Thoracic aorta (tissue), 2 donors: ENCODE measurements around the gene RAB20. TPM values are rescaled to one million over a fixed set of nuclear protein-coding genes. Genes with fewer than 3 reads are reported as not detected.
A peak's percentile ranks its signal among the peaks of the same experiment; 100 is the strongest.

Source experiments
- ATAC-seq: fragments of 150-250 bp; one replicate; pipeline ENCODE4 v1.8.0; 2017; ENCODE audit warnings: low read depth; ENCODE audit not compliant: insufficient number of reproducible peaks, low FRiP score
- DNase-seq: peaks from one replicate; pipeline ENCODE4 v3.0.0-alpha.2; 2020; ENCODE audit warnings: low spot score
- H3K27ac ChIP-seq, 2 donors: fragments of 200-600 bp; sonication (generic); 1 replicate in 1 of 2; 2 replicates in 1 of 2; pipeline ENCODE4 v1.5.1; 2016; ENCODE audit warnings: mild to moderate bottlenecking in 2 of 2, moderate library complexity in 2 of 2
- H3K27me3 ChIP-seq: fragments of 200-600 bp; sonication (generic); replicated peaks from 2 replicates; pipeline ENCODE4 v1.6.0; 2016; ENCODE audit warnings: mild to moderate bottlenecking; ENCODE audit not compliant: insufficient read depth
- H3K36me3 ChIP-seq: fragments of 200-600 bp; sonication (generic); one replicate; pipeline ENCODE4 v1.5.1; 2016
- H3K4me1 ChIP-seq, 2 donors: fragments of 200-600 bp; sonication (generic); 1 replicate in 1 of 2; 2 replicates in 1 of 2; pipeline versions ENCODE4 v1.5.1 to v1.6.0; 2016; ENCODE audit warnings: low read depth in 2 of 2, mild to moderate bottlenecking in 1 of 2; ENCODE audit not compliant: control insufficient read depth in 1 of 2
- H3K4me3 ChIP-seq: fragments of 200-600 bp; sonication (generic); 2 replicates; pipeline ENCODE4 v1.5.1; 2016; ENCODE audit warnings: mild to moderate bottlenecking
- H3K9me3 ChIP-seq: fragments of 200-600 bp; sonication (generic); 2 replicates; pipeline ENCODE4 v1.5.1; 2016
- total RNA-seq, 2 donors: library from RNA; depleted of rRNA; stranded (reverse); fragments of >200 nt; gene quantifications; one replicate each; pipeline versions ENCODE4 v1.1.0 to v1.2.3, GENCODE V29; 2016
- TF ChIP-seq, protein P1 (sequence below): fragments of 200-600 bp; sonication (generic); IDR thresholded peaks from one replicate; pipeline ENCODE4 v1.5.1; 2019; ENCODE audit warnings: antibody characterized with exemption

The RAB20 gene
- total RNA-seq, 2 donors from 2014 or later = 22.6 to 34.5 TPM

DNA sequence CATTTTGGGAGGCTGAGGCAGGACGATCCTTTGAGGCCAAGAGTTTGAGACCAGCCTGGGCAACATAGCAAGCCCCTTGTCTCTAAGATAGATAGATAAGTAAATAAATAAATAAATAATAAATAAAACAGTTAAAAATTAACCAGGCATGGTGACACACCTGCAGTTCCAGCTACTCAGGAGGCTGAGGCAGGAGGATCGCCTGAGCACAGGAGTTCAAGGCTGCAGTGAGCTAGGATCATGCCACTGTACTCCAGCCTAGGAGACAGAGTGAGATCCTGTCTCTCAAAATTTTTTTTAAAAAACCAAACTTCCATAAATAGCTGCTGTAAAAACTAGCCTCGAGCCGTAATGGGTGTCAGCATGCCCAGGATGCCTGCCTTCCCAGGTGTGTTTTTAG, 39.5 kb upstream of the RAB20 start:
- TF ChIP-seq, protein P1, sequence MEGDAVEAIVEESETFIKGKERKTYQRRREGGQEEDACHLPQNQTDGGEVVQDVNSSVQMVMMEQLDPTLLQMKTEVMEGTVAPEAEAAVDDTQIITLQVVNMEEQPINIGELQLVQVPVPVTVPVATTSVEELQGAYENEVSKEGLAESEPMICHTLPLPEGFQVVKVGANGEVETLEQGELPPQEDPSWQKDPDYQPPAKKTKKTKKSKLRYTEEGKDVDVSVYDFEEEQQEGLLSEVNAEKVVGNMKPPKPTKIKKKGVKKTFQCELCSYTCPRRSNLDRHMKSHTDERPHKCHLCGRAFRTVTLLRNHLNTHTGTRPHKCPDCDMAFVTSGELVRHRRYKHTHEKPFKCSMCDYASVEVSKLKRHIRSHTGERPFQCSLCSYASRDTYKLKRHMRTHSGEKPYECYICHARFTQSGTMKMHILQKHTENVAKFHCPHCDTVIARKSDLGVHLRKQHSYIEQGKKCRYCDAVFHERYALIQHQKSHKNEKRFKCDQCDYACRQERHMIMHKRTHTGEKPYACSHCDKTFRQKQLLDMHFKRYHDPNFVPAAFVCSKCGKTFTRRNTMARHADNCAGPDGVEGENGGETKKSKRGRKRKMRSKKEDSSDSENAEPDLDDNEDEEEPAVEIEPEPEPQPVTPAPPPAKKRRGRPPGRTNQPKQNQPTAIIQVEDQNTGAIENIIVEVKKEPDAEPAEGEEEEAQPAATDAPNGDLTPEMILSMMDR = no peak
- DNase-seq (no peak), ATAC-seq (no peak)
- no peaks in the 10 kb centered on the region for H3K27me3 ChIP-seq
- H3K9me3 ChIP-seq = no peaks in the 10 kb centered on the region
- H3K4me3 ChIP-seq = no peak overlapping the region
- H3K36me3 ChIP-seq = no peaks in the 10 kb centered on the region
- H3K27ac ChIP-seq = no peak overlapping the region
- H3K4me1 ChIP-seq = no peaks in the 10 kb centered on the region

DNA sequence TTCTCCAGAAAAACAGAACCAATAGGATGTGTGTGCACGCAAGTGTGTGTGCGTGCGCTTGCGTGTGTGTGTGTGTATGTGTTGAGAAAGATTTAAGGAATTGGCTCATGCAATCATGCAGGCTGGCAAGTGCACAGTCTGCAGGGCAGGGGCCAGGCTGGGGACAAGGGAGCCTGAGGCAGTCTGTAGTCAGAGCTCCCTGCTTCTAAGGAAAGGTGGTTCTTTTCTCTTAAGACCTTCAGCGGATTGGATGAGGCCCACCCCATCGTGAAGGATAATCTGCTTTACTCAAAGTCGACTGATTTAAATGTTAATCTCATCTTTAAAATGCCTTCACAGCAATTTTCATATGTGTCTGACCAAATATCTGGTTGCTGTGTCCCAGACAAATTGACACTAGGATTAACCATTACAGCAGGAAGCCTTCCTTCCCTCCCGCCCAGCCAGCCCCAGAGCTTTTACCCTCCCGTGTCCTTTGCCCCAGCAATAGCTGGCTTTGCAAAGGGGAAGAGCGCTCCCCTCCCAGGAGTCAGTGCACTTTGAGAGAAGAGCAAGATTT, 38.8 kb upstream of the RAB20 start:
- H3K36me3 ChIP-seq = no peaks in the 10 kb centered on the region
- no peak for ATAC-seq
- TF ChIP-seq, protein P1 = no peak
- H3K27ac ChIP-seq = no peak overlapping the region
- DNase-seq = no peak
- H3K4me3 ChIP-seq = no peak overlapping the region
- H3K9me3 ChIP-seq = no peaks in the 10 kb centered on the region
- no peaks in the 10 kb centered on the region for H3K4me1 ChIP-seq
- no peaks in the 10 kb centered on the region for H3K27me3 ChIP-seq

DNA sequence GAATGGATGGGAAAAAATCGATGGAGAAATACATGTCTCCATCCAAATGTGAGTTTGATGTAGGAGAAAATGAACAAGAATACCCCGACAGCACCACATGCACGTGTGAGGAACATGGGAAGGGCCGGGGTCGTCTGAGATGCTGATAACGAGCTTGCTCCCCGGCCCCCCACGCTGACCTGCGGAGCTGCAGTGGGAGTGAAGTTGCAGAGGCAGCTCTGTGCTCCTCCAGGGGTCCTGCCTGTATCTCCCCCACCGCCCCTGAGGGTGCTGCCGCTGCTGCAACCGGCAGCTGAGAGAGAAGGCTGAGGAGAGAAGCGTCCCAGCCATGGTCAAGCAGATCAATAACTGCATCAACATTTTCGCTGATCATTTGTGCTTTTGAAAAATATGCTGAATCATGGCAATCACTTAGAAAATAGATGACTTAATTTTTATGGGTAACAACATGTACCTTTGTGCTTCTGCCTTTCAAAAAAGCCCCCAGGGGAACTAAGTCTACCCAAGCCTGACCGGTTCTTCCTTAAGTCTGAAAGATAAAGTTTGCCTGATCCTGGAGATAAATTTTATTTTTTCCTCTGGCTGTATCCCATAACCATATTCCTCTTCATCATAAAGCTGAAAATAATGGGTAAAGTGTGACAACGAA, 35.6 kb upstream of the RAB20 start:
- no peaks in the 10 kb centered on the region for H3K4me1 ChIP-seq
- TF ChIP-seq, protein P1 = no peak

DNA sequence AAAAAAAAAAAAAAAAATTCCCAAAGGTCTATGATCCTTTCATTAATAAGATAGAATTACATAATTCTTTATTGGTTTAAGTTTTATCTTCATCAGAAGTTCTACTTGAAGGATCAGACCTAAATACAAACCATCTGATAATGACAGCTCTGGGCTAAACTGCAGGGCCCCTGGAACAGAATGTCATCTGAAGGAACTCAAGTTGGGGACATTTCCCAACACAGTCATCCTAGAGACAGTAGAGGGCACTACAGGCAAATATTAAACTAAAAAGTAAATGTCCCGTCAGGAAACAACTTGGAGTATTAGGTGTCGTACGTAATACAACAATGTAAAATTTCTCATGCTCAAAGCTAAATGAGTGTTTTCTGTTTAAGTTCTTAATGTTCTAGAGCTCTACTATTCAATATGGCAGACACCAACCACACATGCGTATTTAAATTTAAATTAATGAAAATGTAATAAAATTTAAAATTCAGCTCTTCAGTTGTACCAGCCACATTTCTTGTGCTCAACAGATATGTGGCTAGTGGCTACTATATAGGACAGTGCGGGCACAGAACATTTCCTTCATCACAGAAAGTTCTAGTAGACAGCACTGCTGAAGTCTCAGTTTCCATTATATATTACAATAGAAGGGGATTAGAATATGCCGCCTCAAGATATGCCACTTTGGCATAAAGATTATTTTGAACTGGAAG, 32.1 kb upstream of the RAB20 start:
- DNase-seq (no peak), ATAC-seq (peak; percentile 57)
- H3K27ac ChIP-seq = no peak overlapping the region
- H3K9me3 ChIP-seq = no peaks in the 10 kb centered on the region
- no peaks in the 10 kb centered on the region for H3K36me3 ChIP-seq
- no peaks in the 10 kb centered on the region for H3K4me1 ChIP-seq
- TF ChIP-seq, protein P1 = peak; percentile 62
- no peaks in the 10 kb centered on the region for H3K27me3 ChIP-seq
- H3K4me3 ChIP-seq = no peak overlapping the region

More for the DNA sequence above, 35.6 kb upstream of the RAB20 start:
- ATAC-seq (no peak), DNase-seq (no peak)
- no peak overlapping the region for H3K4me3 ChIP-seq
- no peaks in the 10 kb centered on the region for H3K9me3 ChIP-seq
- no peaks in the 10 kb centered on the region for H3K27me3 ChIP-seq
- H3K36me3 ChIP-seq = no peaks in the 10 kb centered on the region
- no peak overlapping the region for H3K27ac ChIP-seq

DNA sequence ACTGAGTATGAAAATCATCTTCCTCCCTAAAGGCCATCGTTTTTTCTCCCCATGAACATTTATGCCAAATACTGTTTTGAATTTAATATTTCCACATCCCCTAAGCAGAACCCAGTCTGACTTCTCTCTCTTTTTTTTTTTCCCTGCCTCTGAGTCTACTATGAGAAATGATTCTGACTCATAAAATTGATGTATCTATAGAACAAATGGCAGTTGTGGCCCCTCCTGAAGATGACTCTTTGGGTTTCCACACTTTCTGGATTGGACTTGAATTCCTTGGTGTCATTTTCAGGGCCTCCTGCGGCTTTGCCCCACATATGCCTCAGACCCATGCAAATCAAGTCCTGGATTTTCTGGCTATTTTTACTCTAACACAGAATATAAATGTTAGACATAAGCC, 31.1 kb upstream of the RAB20 start:
- ATAC-seq (no peak), DNase-seq (no peak)
- Histone ChIP-seq H3K36me3 (no peaks in the 10 kb centered on the region), H3K27ac (no peak overlapping the region), H3K4me3 (no peak overlapping the region), H3K27me3 (no peaks in the 10 kb centered on the region), H3K9me3 (no peaks in the 10 kb centered on the region), H3K4me1 (no peaks in the 10 kb centered on the region)
- TF ChIP-seq, protein P1 = no peak
